H1 (cell line): ENCODE data around the gene LILRA1. TPM values are rescaled to one million over a fixed set of nuclear protein-coding genes. Genes with fewer than 3 reads are reported as not detected.

Experiments
- CTCF ChIA-PET: fragments of 300-600 bp; sonication (Branson Sonifier 250); formaldehyde crosslinking; loops from one replicate; lab custom pipeline; 2021; ENCODE audit not compliant: partially characterized antibody; lab: Charles Lee
- POLR2A ChIA-PET: fragments of 300-600 bp; sonication (Branson Sonifier 250); formaldehyde crosslinking; loops from one replicate; lab custom pipeline; 2021; ENCODE audit warnings: inconsistent platforms; ENCODE audit not compliant: partially characterized antibody; lab: Charles Lee
- DNase-seq, 2 experiments: peaks; one replicate each; pipeline versions ENCODE4 v3.0.0 to v3.0.0-alpha.2; 2010 to 2022; ENCODE audit warnings: low spot score in 2 of 2, low read depth in 1 of 2, mixed read lengths in 1 of 2
- FAIRE-seq: peaks from 2 replicates; lab custom pipeline; 2011; peaks lifted over from hg19 to GRCh38; lab: Jason Lieb, UNC
- H2AFZ ChIP-seq: 2 replicates; pipeline ENCODE4 v1.8.1; 2012; ENCODE audit warnings: low read length, inconsistent platforms
- H2AK5ac ChIP-seq: 2 replicates; pipeline ENCODE4 v1.6.1; 2013; ENCODE audit warnings: low read depth, low read length
- H2BK120ac ChIP-seq: replicated peaks from 2 replicates; pipeline ENCODE3; 2013; ENCODE audit warnings: low read depth, low read length, inconsistent platforms
- H2BK12ac ChIP-seq: 2 replicates; pipeline ENCODE4 v1.6.1; 2013; ENCODE audit warnings: low read depth, low read length
- H2BK15ac ChIP-seq: 2 replicates; pipeline ENCODE4 v1.6.1; 2013; ENCODE audit warnings: low read length
- H2BK20ac ChIP-seq: 2 replicates; pipeline ENCODE4 v1.6.1; 2013; ENCODE audit warnings: low read length
- H2BK5ac ChIP-seq: 2 replicates; pipeline ENCODE4 v1.6.1; 2013; ENCODE audit warnings: low read depth, low read length
- H3K14ac ChIP-seq: 2 replicates; pipeline ENCODE4 v1.6.1; 2013; ENCODE audit warnings: inconsistent platforms; ENCODE audit not compliant: insufficient read length
- H3K18ac ChIP-seq: 2 replicates; pipeline ENCODE4 v1.6.1; 2013; ENCODE audit warnings: low read length; ENCODE audit errors: extremely low read depth
- H3K23ac ChIP-seq: 2 replicates; pipeline ENCODE4 v1.6.1; 2013; ENCODE audit warnings: inconsistent platforms; ENCODE audit not compliant: insufficient read length
- H3K23me2 ChIP-seq: 2 replicates; pipeline ENCODE4 v1.6.1; 2013; ENCODE audit warnings: low read depth, low read length
- H3K27ac ChIP-seq: 2 replicates; pipeline ENCODE4 v1.6.1; 2011; ENCODE audit warnings: low read depth, low read length, inconsistent platforms
- H3K27me3 ChIP-seq, 4 experiments: replicated peaks in 1 of 4; 1 replicate in 1 of 4; 2 replicates in 3 of 4; pipeline versions ENCODE4 v1.6.1 to v1.8.1; 2011 to 2013; ENCODE audit warnings: low read length in 3 of 4, mild to moderate bottlenecking in 3 of 4, inconsistent platforms in 2 of 4, mixed read lengths in 2 of 4, moderate library complexity in 1 of 4; ENCODE audit not compliant: control insufficient read depth in 3 of 4, insufficient read depth in 3 of 4; ENCODE audit errors: extremely low read depth in 1 of 4
- H3K36me3 ChIP-seq, 4 experiments: 2 replicates each; pipeline versions ENCODE4 v1.6.1 to v1.8.1; 2011 to 2013; ENCODE audit warnings: mild to moderate bottlenecking in 4 of 4, low read length in 3 of 4, moderate library complexity in 2 of 4, control low read depth in 1 of 4, inconsistent platforms in 1 of 4; ENCODE audit not compliant: insufficient read depth in 4 of 4, control insufficient read depth in 2 of 4
- H3K4ac ChIP-seq: replicated peaks from 2 replicates; pipeline ENCODE3; 2013; ENCODE audit warnings: low read length, low read depth, mixed read lengths, inconsistent platforms; ENCODE audit not compliant: insufficient read length
- H3K4me1 ChIP-seq, 4 experiments: replicated peaks in 1 of 4; 1 replicate in 1 of 4; 2 replicates in 3 of 4; pipeline versions ENCODE4 v1.6.1 to v1.8.1; 2011 to 2013; ENCODE audit warnings: low read length in 3 of 4, inconsistent platforms in 2 of 4, mixed read lengths in 1 of 4; ENCODE audit not compliant: insufficient read depth in 4 of 4, control insufficient read depth in 3 of 4
- H3K4me2 ChIP-seq, 2 experiments: 2 replicates each; pipeline versions ENCODE4 v1.6.1 to v1.8.1; 2011 to 2013; ENCODE audit warnings: low read depth in 2 of 2, low read length in 2 of 2, control low read depth in 1 of 2, inconsistent platforms in 1 of 2, mild to moderate bottlenecking in 1 of 2; ENCODE audit not compliant: insufficient read depth in 1 of 2
- H3K4me3 ChIP-seq, 4 experiments: fragments of 200-600, 300-600 bp in 1 of 4; sonication (generic), shearing (Covaris generic), sonication (Bioruptor Twin) in 1 of 4; 2 replicates each; pipeline versions ENCODE4 v1.5.1 to v1.8.1; 2011 to 2016; ENCODE audit warnings: low read length in 4 of 4, low read depth in 3 of 4, control low read depth in 2 of 4, inconsistent platforms in 2 of 4, mild to moderate bottlenecking in 2 of 4, mixed read lengths in 1 of 4, moderate library complexity in 1 of 4; ENCODE audit not compliant: insufficient read depth in 2 of 4; ENCODE audit errors: extremely low read depth in 1 of 4
- H3K56ac ChIP-seq: replicated peaks from 2 replicates; pipeline ENCODE3; 2013; ENCODE audit warnings: low read depth, mild to moderate bottlenecking, mixed read lengths, low read length, inconsistent platforms; ENCODE audit not compliant: insufficient read length
- H3K79me1 ChIP-seq: 2 replicates; pipeline ENCODE4 v1.6.1; 2013; ENCODE audit warnings: low read depth, low read length, control low read depth
- H3K79me2 ChIP-seq, 2 experiments: 2 replicates each; pipeline versions ENCODE4 v1.6.1 to v1.8.1; 2012 to 2013; ENCODE audit warnings: low read length in 2 of 2, mild to moderate bottlenecking in 2 of 2, inconsistent platforms in 1 of 2; ENCODE audit not compliant: insufficient read depth in 2 of 2, control insufficient read depth in 1 of 2
- H3K9ac ChIP-seq, 4 experiments: replicated peaks in 1 of 4; 1 replicate in 1 of 4; 2 replicates in 3 of 4; pipeline versions ENCODE4 v1.6.1 to v1.8.1; 2011 to 2013; ENCODE audit warnings: low read depth in 3 of 4, low read length in 3 of 4, control low read depth in 2 of 4, mild to moderate bottlenecking in 2 of 4, moderate library complexity in 2 of 4, inconsistent platforms in 1 of 4; ENCODE audit errors: extremely low read depth in 1 of 4
- H3K9me3 ChIP-seq, 2 experiments: 2 replicates each; pipeline versions ENCODE4 v1.6.1 to v1.8.1; 2012 to 2013; ENCODE audit warnings: mild to moderate bottlenecking in 2 of 2, moderate library complexity in 2 of 2, control low read depth in 1 of 2, inconsistent platforms in 1 of 2, low read depth in 1 of 2, low read length in 1 of 2, mixed read lengths in 1 of 2; ENCODE audit not compliant: insufficient read depth in 2 of 2
- H4K20me1 ChIP-seq, 2 experiments: replicated peaks in 1 of 2; 2 replicates each; pipeline versions ENCODE3 to v1.8.1; 2011 to 2013; ENCODE audit warnings: inconsistent platforms in 2 of 2, low read length in 2 of 2, mild to moderate bottlenecking in 1 of 2; ENCODE audit not compliant: insufficient read depth in 2 of 2, control insufficient read depth in 1 of 2
- H4K5ac ChIP-seq: 2 replicates; pipeline ENCODE4 v1.6.1; 2013; ENCODE audit warnings: low read length, low read depth, mixed read lengths, inconsistent platforms; ENCODE audit not compliant: insufficient read length
- H4K8ac ChIP-seq: 2 replicates; pipeline ENCODE4 v1.8.0; 2013; ENCODE audit warnings: mild to moderate bottlenecking, moderate library complexity, low read length, inconsistent platforms; ENCODE audit not compliant: insufficient read depth; ENCODE audit errors: extremely low read depth
- H4K91ac ChIP-seq: replicated peaks from 2 replicates; pipeline ENCODE3; 2013; ENCODE audit warnings: low read length, mixed read lengths, inconsistent platforms; ENCODE audit not compliant: insufficient read length
- CREB1 ChIP-seq: IDR thresholded peaks from 2 replicates; pipeline ENCODE4 v1.6.1; 2012; ENCODE audit warnings: inconsistent platforms
- EGR1 ChIP-seq: IDR thresholded peaks from 2 replicates; pipeline ENCODE4 v1.6.1; 2011; ENCODE audit warnings: low read depth, low read length, borderline replicate concordance
- KDM4A ChIP-seq: IDR thresholded peaks from one replicate; pipeline ENCODE4 v1.7.1; 2012; ENCODE audit warnings: low read depth, mild to moderate bottlenecking, moderate library complexity, low read length, inconsistent platforms; ENCODE audit not compliant: severe bottlenecking
- MAX ChIP-seq: IDR thresholded peaks from 2 replicates; pipeline ENCODE4 v1.6.1; 2012; ENCODE audit warnings: inconsistent platforms
- NANOG ChIP-seq: IDR thresholded peaks from 2 replicates; pipeline ENCODE4 v1.6.1; 2011; ENCODE audit warnings: low read length, low read depth, mild to moderate bottlenecking, inconsistent platforms; ENCODE audit not compliant: insufficient read depth, poor library complexity, severe bottlenecking
- SIRT6 ChIP-seq: IDR thresholded peaks from one replicate; pipeline ENCODE4 v1.7.1; 2012; ENCODE audit warnings: low read length, inconsistent platforms
- SIX5 ChIP-seq: IDR thresholded peaks from 2 replicates; pipeline ENCODE4 v1.6.1; 2011; ENCODE audit warnings: mild to moderate bottlenecking, low read depth, low read length
- SP4 ChIP-seq: IDR thresholded peaks from 2 replicates; pipeline ENCODE4 v1.6.1; 2012; ENCODE audit warnings: low read length, inconsistent platforms
- WGBS, 2 experiments: shearing (Covaris generic) in 1 of 2; methylation state at CpG; one replicate each; pipeline versions ENCODE4 v1.1.6 to v1.1.7; 2013 to 2015; ENCODE audit warnings: low lambda C conversion rate in 2 of 2, mixed read lengths in 2 of 2, inconsistent platforms in 1 of 2, low coverage in 1 of 2, missing lambda C conversion rate in 1 of 2; ENCODE audit not compliant: insufficient replicate concordance in 2 of 2, insufficient coverage in 1 of 2, insufficient read length in 1 of 2; ENCODE audit errors: extremely low coverage in 1 of 2, missing lambda C conversion rate in 1 of 2; 5-methylcytosine and 5-hydroxymethylcytosine counted together
- polyA plus RNA-seq, 7 experiments: library from polyadenylated mRNA; depleted of rRNA in 3 of 7; stranded (reverse) in 5 of 7; unstranded in 2 of 7; fragments of >200 nt in 5 of 7; fragments of 200-250 nt in 2 of 7; gene quantifications; 1 replicate in 5 of 7; 2 replicates in 1 of 7; 4 replicates in 1 of 7; pipeline versions ENCODE4 v1.2.1 to v1.2.3, GENCODE V29; 2011 to 2013; ENCODE audit warnings: missing spikeins in 2 of 7, mixed read lengths in 2 of 7
- total RNA-seq: library from RNA; stranded (reverse); fragmentation: NEBNext Ultra II Directional; extraction: Animal tissue kit (Norgen Biotek cat#: 25700); gene quantifications from 2 replicates; pipeline ENCODE4 v1.2.1, GENCODE V29; 2021

Gene LILRA1
- total and polyA plus RNA-seq, 2 of the 8 experiments (the other 6 are each of a cell fraction or from before 2014, with no cell fraction given) = not detected

GRCh38 chr19:54576411-54576976, 16.9 kb upstream of the LILRA1 start:
- Histone ChIP-seq H3K23me2 (no peaks in the 10 kb centered on the region), H3K56ac (no peak overlapping the region), H3K27ac (no peak overlapping the region), H2BK12ac (no peak overlapping the region), H4K5ac (no peak overlapping the region), H3K9me3 (peaks cover 43 to 59% of the 10 kb centered on the region in 2 experiments), H3K18ac (no peak overlapping the region), H2BK5ac (no peak overlapping the region), H4K91ac (no peak overlapping the region), H2AFZ (no peak overlapping the region), H3K36me3 (no peaks in the 10 kb centered on the region), H4K20me1 (no peaks in the 10 kb centered on the region), H3K4me1 (no peaks in the 10 kb centered on the region), H2BK20ac (no peak overlapping the region), H3K4me3 (no peak overlapping the region), H2BK120ac (no peak overlapping the region), H2BK15ac (no peak overlapping the region), H2AK5ac (no peak overlapping the region), H4K8ac (no peak overlapping the region), H3K79me1 (no peaks in the 10 kb centered on the region), H3K27me3 (no peaks in the 10 kb centered on the region), H3K23ac (no peak overlapping the region), H3K4me2 (no peak overlapping the region), H3K4ac (no peak overlapping the region), H3K14ac (no peak overlapping the region), H3K79me2 (no peaks in the 10 kb centered on the region), H3K9ac (no peak overlapping the region)
- CTCF ChIA-PET = no interaction called here
- no peak for DNase-seq
- 56% methylated on average over 6 of the region's 6 CpGs; no CpG with 5 or more reads in 1 of the 2 experiments for WGBS, 2 experiments
- no peak for FAIRE-seq
- TF ChIP-seq EGR1 (no peak), CREB1 (no peak), SP4 (no peak), KDM4A (no peak), MAX (no peak), SIRT6 (no peak), SIX5 (no peak), NANOG (no peak)
- POLR2A ChIA-PET = no interaction called here
